ENCODE data around the gene FAM241B.

The FAM241B gene

GRCh38 chr10:69609077-69609476 lies 21.0 kb upstream of the FAM241B start:
- DNase-seq (ENCODE audit: extremely low spot score), result no peak
- POLR2A ChIA-PET, result no interaction called here
- TF ChIP-seq CTCF (IDR thresholded peaks at IDR 0.05; ENCODE audit: control extremely low read depth, extremely low read depth, low read depth, missing control alignments), result no peak
- CTCF ChIA-PET, result interaction anchor here (1.6 to 2.2 kb wide), 2 partner anchors 11 to 20 kb away, joined by 3 to 9 read pairs; no protein-coding TSS in a partner anchor

GRCh38 chr10:69612760-69613159 lies 17.3 kb upstream of the FAM241B start:
- ChIA-PET CTCF (interaction anchor here (1.3 to 1.7 kb wide), 5 partner anchors 11 to 49 kb away, joined by 3 to 5 read pairs (median 3); no protein-coding TSS in a partner anchor), POLR2A (no interaction called here)
- DNase-seq (ENCODE audit: extremely low spot score), result no peak
- no peak for TF ChIP-seq CTCF (IDR thresholded peaks at IDR 0.05; ENCODE audit: control extremely low read depth, extremely low read depth, low read depth, missing control alignments)

- TF ChIP-seq CTCF (IDR thresholded peaks at IDR 0.05; ENCODE audit: control extremely low read depth, extremely low read depth, low read depth, missing control alignments), result no peak
- CTCF ChIA-PET, result interaction anchor here (1.3 to 1.5 kb wide), 3 partner anchors 20 to 98 kb away, joined by 3 to 7 read pairs (median 3); no protein-coding TSS in a partner anchor
- POLR2A ChIA-PET, result no interaction called here
- DNase-seq (ENCODE audit: extremely low spot score), result no peak
Measured at GRCh38 chr10:69614130-69614529, 15.9 kb upstream of the FAM241B start.

- POLR2A ChIA-PET, result no interaction called here
- TF ChIP-seq CTCF (IDR thresholded peaks at IDR 0.05; ENCODE audit: control extremely low read depth, extremely low read depth, low read depth, missing control alignments), result no peak
- CTCF ChIA-PET, result interaction anchor here (1.0 to 1.5 kb wide), 4 partner anchors 13 to 101 kb away, joined by 3 to 4 read pairs (median 4); no protein-coding TSS in a partner anchor
- no peak for DNase-seq (ENCODE audit: extremely low spot score)
Measured at GRCh38 chr10:69616358-69616757, 13.7 kb upstream of the FAM241B start.

GRCh38 chr10:69618746-69619145 lies 11.3 kb upstream of the FAM241B start:
- ChIA-PET POLR2A (no interaction called here), CTCF (interaction anchor here (1.2 to 1.4 kb wide), 3 partner anchors 11 to 20 kb away, joined by 3 read pairs; no protein-coding TSS in a partner anchor)
- no peak for DNase-seq (ENCODE audit: extremely low spot score)
- no peak for TF ChIP-seq CTCF (IDR thresholded peaks at IDR 0.05; ENCODE audit: control extremely low read depth, extremely low read depth, low read depth, missing control alignments)

GRCh38 chr10:69619626-69620025 lies 10.4 kb upstream of the FAM241B start:
- DNase-seq (ENCODE audit: extremely low spot score), result no peak

More at GRCh38 chr10:69619626-69620025, 10.4 kb upstream of the FAM241B start:
- POLR2A ChIA-PET, result no interaction called here
- CTCF ChIA-PET, result interaction anchor here (1.0 to 1.4 kb wide), 3 partner anchors 10 to 19 kb away, joined by 3 read pairs; no protein-coding TSS in a partner anchor
- TF ChIP-seq CTCF (IDR thresholded peaks at IDR 0.05; ENCODE audit: control extremely low read depth, extremely low read depth, low read depth, missing control alignments), result no peak
